Measurements from ENCODE around the gene NDUFV2.
"Not testable (repeated sequence)": the region's sequence is repeated elsewhere in the genome, so short reads cannot be mapped to it uniquely, and the experiment has no call there.

NDUFV2 gene

DNA sequence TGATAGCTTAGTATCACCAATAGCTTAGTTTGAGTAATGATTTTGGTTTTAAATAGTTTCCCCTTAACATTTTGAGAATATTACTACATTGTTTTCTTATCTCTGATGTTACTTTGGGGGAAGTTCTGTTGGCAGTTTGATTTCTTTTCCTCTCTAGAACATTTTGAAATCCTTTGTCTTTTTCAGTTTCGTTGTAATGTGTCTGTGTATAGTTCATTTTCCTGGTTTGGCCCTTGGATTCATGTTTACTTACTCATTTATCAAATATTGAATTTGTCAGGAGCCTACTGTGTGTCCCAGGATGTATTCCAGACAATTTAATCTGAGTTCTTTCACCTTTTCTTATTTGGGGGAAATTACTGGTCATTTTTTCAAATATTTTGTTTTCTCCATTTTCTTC, 50.8 kb downstream of the NDUFV2 start:
- no peak for DNase-seq (ENCODE audit: low read depth in 2 of 2)

DNA sequence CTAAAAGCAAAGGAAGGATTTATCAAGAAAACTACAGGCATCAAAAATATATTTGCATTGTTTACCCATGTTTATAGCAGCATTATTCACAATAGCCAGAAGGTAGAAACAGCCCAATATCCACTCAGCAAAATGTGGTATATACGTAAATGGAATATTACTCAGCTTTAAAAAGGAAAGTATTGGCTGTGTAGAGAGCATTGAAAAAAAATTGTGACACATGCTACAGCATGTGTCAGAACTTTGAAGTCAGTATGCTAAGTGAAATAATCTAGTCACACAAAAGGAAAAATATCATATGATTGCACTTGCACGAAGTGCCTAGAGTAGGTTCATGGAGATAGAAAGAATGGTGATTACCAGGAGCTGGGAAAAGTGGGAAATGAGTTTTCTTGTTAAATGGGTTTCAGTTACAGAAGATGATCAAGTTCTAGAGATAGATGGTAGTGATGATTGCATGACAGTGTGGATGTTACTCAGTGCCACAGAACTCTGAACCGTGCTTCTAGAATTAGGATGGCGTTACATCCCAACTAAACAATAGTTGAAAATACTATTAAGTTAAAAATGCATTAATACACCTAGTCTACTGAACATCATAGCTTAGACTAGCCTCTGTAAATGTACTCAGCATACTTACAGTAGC, 54.2 kb downstream of the NDUFV2 start:
- DNase-seq (ENCODE audit: low read depth in 2 of 2) = no peak

DNA sequence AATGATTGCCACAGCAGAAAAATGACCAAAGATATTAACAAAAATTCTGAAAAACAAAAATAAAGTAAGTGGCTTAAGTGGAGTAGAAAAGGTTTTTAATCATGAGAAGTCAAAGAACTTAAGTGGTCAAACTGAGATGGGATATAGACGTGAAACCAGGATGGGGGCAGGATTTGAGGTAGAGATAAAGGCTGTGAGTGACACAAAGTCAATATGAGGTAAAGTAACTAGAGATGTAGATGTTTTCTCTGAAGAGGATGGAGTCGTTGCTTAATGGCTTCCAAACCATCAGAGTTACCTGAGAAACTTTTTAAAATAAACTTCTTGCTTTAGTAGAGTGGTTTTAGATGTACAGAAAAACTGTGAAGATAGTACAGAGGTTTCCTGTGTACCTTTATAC, 55.3 kb downstream of the NDUFV2 start:
- no peak for DNase-seq (ENCODE audit: low read depth in 2 of 2)

DNA sequence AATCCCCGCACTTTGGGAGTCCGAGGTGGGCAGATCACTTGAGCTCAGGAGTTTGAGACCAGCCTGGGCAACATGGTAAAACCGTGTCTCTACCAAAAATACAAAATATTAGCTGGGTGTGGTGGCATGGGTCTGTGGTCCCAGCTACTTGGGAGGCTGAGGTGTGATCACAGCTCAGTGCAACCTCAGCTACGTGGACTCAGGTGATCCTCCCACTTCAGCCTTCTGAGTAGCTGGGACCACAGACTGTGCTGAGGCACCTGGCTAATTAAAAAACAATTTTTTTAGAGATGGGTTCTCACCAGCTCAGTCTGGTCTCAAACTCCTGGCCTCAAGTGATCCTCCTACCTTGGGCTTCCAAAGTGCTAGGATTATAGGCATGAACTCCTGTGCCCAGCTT, 57.5 kb downstream of the NDUFV2 start:
- DNase-seq (ENCODE audit: low read depth in 2 of 2) = no peak

DNA sequence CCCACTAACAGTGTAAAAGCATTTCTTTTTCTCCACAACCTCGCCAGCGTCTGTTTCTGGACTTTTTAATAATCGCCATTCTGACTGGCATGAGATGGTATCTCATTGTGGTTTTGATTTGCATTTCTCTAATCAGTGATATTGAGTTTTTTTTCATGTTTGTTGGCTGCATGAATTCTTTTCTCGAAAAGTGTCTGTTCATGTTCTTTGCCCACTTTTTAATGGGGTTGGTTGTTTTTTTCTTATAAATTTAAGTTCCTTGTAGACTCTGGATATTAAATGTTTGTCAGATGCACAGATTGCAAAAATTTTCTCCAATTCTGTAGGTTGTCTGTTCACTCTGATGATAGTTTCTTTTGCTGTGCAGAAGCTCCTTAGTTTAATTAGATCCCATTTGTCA, 60.2 kb downstream of the NDUFV2 start:
- DNase-seq (ENCODE audit: low read depth in 2 of 2) = not testable (repeated sequence)

DNA sequence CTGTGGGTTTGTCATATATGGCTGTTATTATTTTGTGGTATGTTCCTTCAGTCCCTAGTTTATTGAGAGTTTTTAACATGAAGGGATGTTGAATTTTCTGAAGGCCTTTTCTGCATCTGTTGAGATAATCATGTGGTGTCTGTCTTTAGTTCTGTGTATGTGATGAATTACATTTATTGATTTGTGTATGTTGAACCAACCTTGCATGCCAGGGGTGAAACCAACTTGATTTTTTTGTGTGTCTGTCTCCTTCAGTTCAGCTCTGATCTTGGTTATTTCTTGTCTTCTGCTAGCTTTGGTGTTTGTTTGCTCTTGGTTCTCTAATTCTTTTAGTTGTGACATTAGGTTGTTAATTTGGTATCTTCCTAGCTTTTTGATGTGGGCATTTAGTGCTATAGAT, 61.6 kb downstream of the NDUFV2 start:
- not testable (repeated sequence) for DNase-seq (ENCODE audit: low read depth in 2 of 2)

DNA sequence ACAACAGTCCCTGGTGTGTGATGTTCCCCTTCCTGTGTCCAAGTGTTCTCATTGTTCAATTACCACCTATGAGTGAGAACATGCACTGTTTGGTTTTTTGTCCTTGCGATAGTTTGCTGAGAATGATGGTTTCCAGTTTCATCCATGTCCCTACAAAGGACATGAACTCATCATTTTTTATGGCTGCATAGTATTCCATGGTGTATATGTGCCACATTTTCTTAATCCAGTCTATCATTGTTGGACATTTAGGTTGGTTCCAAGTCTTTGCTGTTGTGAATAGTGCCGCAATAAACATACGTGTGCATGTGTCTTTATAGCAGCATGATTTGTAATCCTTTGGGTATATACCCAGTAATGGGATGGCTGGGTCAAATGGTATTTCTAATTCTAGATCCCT, 63.4 kb downstream of the NDUFV2 start:
- DNase-seq (ENCODE audit: low read depth in 2 of 2) = not testable (repeated sequence)

DNA sequence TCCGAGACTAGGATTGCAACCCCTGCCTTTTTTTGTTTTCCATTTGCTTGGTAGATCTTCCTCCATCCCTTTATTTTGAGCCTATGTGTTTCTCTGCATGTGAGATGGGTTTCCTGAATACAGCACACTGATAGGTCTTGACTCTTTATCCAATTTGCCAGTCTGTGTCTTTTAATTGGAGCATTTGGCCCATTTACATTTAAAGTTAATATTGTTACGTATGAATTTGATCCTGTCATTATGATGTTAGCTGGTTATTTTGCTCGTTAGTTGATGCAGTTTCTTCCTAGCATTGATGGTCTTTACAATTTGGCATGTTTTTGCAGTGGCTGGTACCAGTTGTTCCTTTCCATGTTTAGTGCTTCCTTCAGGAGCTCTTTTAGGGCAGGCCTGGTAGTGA, 67.0 kb downstream of the NDUFV2 start:
- not testable (repeated sequence) for DNase-seq (ENCODE audit: low read depth in 2 of 2)

DNA sequence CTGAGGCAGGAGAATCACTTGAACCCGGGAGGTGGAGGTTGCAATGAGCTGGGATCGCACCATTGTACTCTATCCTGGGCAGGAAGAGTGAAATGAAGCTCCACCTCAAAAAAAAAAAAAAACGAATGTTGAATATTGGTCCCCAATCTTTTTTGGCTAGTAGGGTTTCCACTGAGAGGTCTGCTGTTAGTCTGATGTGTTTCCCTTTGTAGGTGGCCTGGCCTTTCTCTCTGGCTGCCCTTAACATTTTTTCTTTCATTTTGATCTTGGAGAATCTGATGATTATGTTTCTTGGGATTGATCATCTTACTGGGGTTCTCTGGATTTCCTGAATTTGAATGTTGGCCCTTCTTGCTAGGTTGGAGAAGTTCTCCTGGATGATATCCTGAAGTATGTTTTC, 69.4 kb downstream of the NDUFV2 start:
- DNase-seq (ENCODE audit: low read depth in 2 of 2) = not testable (repeated sequence)

DNA sequence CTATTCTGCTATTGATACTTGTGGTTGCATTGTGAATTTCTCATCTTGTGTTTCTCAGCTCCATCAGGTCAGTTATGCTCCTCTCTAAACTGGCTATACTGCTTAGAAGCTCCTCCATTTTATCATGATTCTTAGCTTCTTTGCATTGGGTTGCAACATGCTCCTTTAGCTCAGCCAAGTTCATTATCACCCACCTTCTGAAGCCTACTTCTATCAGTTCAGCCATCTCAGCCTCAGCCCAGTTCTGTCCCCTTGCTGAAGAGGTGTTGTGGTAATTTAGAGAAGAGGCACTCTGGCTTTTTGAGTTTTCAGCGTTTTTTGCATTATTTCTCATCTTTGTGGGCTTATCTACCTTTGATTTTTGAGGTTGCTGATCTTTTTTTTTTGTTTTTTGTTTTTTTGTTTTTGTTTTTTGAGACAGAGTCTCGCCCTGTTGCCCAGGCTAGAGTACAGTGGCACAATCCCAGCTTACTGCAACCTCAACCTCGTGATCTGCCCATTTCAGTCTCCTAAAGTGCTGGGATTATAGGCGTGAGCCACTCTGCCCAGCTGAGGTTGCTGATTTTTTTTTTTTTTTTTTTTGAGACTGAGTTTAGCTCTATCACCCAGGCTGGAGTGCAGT, 70.1 kb downstream of the NDUFV2 start:
- no peak for DNase-seq (ENCODE audit: low read depth in 2 of 2)

DNA sequence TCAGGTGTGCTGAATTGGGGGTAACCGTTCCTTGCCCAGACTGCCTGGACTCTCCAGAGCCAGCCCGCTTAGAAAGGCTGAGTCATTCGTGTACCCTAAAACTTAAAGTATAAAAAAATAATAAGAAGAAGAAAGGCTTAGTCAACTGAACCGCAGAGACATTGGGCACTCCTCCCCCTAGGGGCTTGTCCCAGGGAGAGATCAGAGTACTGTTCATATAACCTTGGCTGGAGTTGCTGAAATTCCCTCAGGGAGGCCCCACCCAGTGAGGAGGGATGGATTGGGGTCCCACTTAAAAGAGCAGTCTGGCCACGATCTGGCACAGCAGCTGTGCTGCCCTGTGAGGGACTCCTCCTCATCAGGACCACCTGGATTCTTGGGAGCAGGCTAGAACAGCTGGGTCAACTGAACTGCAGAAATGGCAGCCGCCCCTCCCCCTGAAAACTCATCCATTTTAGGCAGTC, 71.3 kb downstream of the NDUFV2 start:
- no peak for DNase-seq (ENCODE audit: low read depth in 2 of 2)

DNA sequence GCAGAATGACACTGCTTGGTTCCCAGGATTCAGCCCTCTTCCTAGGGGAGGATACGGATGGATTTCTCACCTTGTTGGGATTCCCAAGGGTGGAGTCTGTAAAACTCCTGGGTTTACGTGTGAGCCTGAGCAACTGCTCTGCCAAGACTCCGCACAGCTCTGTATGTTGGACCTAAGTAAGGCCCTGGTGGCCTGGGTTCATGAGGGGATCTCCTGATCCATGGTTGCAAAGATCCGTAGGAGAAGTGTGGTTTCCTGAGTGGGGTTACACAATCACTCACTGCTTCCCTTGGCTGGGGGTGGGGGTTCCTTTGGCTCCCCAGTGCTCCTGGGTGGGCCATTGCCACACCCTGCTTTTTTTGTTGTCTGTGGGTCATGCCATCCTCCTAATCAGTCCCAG, 71.8 kb downstream of the NDUFV2 start:
- no peak for DNase-seq (ENCODE audit: low read depth in 2 of 2)

DNA sequence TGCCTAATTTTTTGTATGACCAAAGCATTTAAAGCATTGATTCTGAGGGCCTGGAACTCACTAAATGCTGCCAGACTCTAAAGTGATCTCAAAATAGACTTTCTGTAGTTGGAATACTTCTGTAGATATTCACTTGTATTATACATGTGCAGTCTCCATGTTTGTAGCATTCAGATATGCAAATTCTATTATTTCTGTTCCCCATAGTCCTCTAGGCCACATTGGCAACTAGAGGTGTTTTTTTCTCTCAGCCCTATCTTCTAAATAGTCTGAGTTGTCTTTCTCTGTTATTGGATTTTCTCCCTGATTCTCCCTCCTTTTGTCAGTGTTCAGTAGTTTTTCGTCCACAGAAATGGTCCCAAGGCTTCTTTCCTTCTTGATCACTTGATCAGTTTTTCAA, 72.6 kb downstream of the NDUFV2 start:
- no peak for DNase-seq (ENCODE audit: low read depth in 2 of 2)

DNA sequence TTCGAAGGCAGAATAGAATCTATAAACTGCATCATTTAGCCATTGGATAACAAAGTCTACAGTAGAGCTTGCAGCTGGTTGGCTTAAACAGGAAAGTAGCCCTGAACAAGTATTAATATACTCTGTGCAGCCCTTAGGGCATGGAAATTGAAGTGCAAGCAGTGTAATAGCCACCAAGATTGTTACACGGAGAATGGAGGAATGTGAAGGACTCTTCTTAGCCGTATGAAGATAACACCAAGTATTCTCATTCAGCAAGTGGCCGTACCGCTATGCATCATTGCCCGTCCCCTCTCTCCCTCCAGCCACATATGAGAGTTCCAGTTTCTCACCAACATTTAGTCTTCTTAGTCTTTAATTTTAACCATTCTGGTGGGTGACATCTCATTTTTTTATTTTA, 74.5 kb downstream of the NDUFV2 start:
- DNase-seq (ENCODE audit: low read depth in 2 of 2) = no peak

DNA sequence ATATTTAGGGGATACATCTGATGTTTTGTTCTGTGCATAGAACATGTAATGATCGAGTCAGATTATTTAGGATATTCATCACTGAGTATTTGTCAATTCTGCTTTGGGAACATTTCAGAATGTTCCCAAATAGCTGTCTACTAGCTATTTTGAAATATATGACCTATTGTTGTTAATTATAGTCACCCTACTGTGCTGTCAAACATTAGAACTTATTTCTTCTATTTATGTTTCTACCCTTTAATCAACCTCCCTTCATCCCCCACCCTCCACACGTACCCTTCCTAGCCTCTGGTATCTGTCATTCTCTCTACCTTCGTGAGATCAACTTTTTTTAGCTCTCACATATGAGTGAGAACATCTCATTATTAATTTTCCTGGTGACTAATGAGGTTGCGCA, 75.0 kb downstream of the NDUFV2 start:
- no peak for DNase-seq (ENCODE audit: low read depth in 2 of 2)

DNA sequence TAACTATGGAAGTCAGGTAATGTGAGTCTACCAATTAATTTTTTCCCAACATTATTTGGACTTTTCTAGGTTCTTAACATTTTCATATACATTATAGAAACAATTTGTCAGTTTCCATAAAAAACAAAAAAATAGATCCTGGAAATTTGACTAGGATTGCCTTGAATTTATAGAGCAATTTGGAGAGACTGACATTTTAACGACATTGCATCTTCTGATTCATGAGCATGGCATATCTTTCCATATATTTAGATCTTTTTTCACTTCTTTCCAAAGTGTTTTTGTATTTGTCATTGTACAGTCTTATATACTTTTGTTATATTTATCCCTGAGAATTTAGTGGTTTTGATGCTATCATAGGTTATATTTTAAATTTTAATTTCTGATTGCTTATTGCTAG, 76.1 kb downstream of the NDUFV2 start:
- DNase-seq (ENCODE audit: low read depth in 2 of 2) = no peak

DNA sequence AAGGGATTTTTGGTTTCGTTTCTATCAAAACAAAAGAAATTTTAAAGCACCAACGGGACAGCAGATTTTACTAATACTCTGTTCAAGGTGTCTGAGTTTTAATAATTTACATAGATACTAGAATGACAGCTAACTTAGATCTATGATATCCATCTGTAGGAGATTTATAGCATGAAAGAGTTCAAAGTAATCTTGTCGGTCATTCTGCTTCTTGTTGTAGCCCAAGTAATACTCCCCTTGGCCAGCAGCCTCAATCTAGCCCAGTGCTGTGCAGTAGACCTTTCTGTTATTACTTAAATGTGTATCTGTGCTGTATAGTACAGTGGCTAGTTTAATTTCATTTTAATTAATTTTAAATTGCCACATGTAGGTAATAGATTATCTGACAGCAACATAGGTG, 78.8 kb downstream of the NDUFV2 start:
- no peak for DNase-seq (ENCODE audit: low read depth in 2 of 2)

DNA sequence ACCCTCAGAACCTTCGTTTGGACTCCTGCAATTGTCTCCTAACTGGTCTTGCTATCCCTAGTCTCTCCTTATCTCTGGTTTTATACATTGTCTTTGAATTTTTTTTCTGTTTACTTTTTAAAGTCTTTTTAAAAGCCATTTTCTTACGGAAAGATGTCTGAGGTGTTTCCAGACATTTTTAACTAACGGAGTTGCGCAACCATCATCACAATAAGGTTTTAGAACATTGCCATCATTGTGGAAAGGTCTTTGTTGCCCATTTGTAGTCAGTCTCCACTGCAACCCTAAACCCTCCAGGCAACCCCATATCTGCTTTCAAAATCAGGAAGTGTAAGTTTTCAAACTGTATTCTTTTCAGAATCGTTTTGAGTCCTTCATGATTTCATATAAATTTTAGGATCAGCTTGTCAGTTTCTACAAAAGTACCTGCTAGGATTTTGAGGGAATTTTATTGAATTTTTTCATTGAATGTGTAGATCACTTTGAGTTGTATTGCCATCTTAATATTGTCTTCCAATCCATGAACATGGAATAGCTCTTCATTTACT, 80.4 kb downstream of the NDUFV2 start:
- no peak for DNase-seq (ENCODE audit: low read depth in 2 of 2)

Data from fibroblast of skin of left biceps (primary cell).